ENCODE measurements around the gene KDM8.
A peak's percentile ranks its signal among the peaks of the same experiment; 100 is the strongest.

KDM8 gene

GRCh38 chr16:27231692-27232060 is 28.4 kb downstream of the KDM8 start:
- DNase-seq = peak in 1 of 6 experiments; percentile 31

GRCh38 chr16:27232061-27232900 is 29.0 kb downstream of the KDM8 start:
- DNase-seq = peak in 4 of 6 experiments; percentile 20 to 60 (median 36)

DNA sequence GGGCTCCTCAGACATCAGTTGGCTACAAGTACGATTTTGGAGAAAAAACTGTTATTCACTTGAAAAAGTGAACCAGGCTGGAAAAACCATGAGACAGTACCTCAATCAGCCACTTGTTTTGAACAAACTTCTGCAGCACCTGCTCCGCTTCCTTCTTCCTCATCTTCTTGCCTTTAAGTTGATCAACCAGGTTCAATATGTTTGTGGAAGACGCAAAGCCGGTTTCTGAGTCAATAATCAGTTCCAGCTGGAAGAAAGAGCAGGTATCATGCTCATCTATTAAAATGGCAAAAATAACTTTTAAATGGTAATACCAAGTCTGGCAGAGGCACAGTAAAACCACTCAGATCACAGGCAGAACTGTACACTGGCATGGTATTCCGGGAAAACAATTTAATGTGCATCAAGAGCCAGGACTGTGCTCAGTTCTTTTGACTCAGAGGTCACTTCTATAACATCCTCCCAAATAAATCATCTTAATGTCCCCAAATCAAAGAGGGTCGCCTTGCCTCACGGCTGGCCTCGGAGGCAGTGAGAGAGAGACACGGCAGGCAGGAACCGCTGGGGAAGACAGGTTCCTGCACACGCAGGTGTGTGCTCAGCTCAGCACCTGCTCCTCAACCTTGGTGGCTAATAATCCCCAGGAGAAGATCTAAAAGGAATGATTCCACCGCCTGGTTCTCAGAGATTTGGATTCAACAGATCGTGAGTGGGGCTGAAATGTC is 29.7 kb downstream of the KDM8 start:
- DNase-seq = peak; percentile 8 to 59 (median 14)

GRCh38 chr16:27233731-27234130 is 30.4 kb downstream of the KDM8 start:
- no peak for DNase-seq

DNA sequence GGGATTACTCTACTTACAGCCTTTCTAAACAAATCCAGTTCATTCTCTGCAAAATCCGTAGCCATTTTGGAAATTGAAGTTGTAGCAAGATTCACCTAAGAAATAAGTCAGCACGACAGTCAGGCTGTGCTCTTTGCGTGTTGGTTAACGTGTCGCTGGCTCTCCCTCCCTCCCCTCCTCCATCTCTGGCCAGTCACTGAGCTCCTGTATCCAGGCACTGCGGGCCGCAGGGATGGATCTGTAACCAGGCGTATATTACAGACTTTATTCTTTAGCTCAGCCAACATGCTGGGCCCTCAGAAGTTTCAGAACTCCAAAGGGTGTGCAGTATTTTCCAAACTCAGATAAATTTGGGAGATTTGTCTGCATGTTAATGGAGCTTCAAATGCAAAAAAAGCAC is 30.8 kb downstream of the KDM8 start:
- DNase-seq = no peak

GRCh38 chr16:27234603-27235002 is 31.3 kb downstream of the KDM8 start:
- no peak for DNase-seq

DNA sequence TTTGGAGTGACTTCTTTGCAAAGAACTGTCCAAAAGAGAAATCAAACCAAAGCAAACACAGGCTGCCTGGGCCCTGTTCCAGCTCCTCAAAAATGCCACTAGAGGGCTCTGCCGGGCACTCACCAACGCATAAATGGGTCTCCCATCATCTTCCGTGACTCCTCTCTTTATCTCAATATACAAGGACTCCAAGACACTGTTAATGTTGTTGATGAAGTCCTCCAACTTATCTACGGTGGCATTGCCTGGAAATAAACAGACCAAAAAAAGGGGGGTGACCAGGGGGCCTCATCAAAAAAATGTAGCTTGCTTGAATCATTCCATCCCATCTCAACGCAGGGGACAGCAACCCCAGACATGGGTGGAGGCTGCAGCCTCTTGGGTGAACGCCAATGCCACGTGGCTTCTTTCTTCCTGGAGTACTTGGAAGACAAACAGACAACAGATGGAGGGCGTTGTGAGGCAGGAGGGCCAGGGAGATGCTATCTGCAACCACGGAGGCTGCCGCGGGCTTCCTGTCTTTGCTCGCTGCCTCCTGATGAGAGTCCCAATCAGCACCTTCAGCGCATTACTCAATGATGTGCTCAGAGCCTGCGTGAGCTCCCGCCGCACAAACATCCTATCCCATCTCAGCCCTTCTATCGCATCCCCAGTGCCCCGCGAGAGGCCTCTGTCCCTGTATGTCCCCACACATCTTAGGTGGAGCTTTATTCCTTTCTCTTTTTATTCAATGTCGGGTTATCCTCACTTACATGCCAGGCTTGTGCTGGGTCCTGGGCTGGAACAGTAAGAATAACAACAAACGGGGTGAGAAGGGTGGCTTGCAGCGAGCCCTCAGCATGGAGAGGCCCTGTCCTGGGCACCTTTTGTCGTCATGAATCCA is 32.0 kb downstream of the KDM8 start:
- peak; percentile 87 to 97 (median 92) for DNase-seq

GRCh38 chr16:27235938-27236245 is 32.6 kb downstream of the KDM8 start:
- peak in 1 of 6 experiments; percentile 34 for DNase-seq

DNA sequence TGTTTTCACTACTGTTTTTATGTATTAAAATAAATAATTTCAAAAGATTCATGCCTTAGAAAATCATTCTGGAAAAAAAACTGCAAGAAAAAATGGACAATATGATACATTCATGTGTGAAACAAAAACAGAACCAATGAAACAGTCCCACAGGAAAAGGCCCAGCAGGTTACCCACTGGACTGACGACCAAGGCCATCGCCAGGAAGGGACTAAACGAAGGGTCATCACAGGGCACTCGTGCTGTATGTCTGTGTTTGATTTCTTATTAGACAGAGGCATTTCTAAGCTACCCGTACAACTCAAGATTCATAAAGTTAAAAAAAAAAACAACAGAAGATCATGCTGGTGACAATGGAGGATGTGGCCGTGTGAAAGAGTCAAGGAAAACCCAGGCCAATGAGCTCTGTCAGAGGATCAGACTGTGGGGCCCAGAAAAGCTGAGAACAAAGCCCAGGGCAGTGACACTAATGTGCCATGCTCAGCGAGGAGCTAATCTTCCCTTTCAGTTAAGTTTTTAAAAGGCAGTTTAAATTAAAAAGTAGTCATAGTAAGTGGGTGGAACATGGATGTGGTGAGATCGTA is 33.4 kb downstream of the KDM8 start:
- no peak for DNase-seq

- DNase-seq = peak; percentile 56 to 74 (median 64)
Measured at GRCh38 chr16:27237219-27238015, 34.1 kb downstream of the KDM8 start.

GRCh38 chr16:27238016-27238587 is 34.8 kb downstream of the KDM8 start:
- DNase-seq = peak in 4 of 6 experiments; percentile 29 to 62 (median 42)

- DNase-seq = no peak
Measured at GRCh38 chr16:27238591-27238990, 35.3 kb downstream of the KDM8 start.

DNA sequence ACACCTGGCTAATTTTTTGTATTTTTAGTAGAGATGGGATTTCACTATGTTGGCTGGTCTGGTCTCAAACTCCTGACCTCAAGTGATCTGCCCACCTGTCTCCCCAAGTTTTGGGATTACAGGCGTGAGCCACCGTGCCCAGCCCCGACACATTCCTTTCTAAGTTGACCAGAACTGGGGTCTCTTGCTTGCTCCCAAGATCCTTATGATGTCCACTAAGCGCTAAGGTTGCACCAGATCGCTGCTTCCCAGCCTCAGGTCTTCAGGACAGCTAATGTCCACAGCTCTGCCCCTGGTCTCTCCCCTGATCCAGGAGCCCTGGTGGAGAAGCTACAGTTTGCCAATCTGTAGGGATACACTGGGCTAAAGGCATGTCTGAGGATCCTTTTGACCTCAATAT is 35.7 kb downstream of the KDM8 start:
- DNase-seq = no peak

GRCh38 chr16:27239906-27240655 is 36.8 kb downstream of the KDM8 start:
- DNase-seq = no peak

DNA sequence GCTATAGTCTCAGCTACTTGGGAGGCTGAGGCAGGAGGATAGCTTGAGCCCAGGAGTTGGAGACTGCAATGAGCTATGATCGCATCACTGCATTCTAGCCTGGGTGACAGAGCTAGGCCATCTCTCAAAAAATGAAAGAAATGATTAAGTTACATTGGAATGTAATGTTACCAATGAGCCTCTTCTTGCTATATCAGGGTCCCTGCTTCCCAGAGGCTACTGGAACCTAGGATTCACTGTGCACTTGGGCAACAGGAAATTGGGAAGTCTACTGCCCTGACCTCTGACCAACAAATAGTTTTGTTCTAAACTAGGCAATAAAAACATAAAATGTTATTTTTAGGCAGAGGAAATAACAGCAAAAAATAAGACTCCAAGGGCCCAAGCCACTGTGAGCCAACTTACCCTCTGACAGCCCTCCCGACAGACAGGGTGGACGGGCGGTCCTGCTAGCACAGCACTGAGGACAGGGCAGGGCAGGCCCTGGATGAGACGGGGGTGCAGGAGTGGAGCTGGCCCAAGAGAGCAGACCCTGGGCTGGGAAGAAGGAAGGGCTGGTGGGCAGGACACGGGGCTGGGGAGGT is 37.7 kb downstream of the KDM8 start:
- DNase-seq = no peak

GRCh38 chr16:27241658-27242057 is 38.3 kb downstream of the KDM8 start:
- DNase-seq = no peak

DNA sequence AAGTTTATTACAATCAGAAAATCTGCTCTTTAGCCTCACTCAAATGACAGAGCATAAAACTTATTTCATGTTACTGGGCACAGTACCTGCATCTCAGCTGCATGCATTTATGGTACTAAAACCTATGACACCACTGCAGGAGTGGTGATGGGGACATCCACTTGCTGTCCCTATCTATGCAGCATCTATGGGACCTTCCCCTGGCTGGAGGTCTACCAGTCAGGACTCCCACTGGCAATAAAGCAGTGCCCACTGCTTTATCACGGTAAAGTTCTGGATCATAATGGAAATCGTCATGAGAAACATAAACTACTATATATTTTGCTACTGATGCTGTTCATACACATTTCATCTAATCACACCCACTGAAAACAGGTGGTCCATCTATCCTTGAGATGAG is 39.1 kb downstream of the KDM8 start:
- no peak for DNase-seq

GRCh38 chr16:27242868-27243590 is 39.7 kb downstream of the KDM8 start:
- peak in 3 of 6 experiments; percentile 20 to 49 (median 40) for DNase-seq

DNA sequence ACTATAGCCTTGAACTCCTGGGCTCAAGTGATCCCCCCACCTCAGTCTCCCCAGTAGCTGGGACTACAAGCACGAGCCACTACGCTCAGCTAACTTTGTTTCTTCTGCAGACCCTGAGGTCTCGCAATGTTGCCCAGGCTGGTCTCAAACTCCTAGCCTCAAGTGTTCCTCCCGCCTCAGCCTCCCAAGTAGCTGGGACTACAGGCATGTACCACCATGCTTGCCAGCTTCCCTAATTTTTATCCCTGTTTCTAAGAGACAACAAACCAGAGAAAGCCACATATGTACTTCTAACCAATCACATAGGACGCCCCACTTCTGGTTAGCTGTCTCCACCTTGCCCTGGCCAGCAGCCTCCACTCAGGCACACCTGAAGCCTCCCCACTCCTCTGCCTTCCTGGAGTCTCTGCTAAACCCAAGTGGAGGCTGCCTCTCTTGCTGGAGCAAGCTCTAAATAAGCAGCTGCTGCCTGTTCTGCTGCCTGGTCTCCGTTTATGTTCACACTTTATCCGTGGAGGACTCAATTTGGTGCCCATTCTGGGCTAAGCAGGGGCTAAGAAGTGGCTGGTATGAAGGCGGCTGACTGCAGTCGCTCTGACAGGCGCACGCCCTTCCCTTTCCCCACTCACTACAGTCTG is 40.5 kb downstream of the KDM8 start:
- no peak for DNase-seq

Measured in stimulated activated naive CD4-positive, alpha-beta T cell (primary cell).